IPS DF 19.7 (cell line): ENCODE measurements around the gene HADHA.
"Not testable (repeated sequence)": the region's sequence is repeated elsewhere in the genome, so short reads cannot be mapped to it uniquely, and the experiment has no call there.

Source experiments
- DNase-seq: peaks from one replicate; pipeline ENCODE4 v3.0.0-alpha.2; 2013; ENCODE audit warnings: low read depth, low spot score

Gene HADHA

DNA sequence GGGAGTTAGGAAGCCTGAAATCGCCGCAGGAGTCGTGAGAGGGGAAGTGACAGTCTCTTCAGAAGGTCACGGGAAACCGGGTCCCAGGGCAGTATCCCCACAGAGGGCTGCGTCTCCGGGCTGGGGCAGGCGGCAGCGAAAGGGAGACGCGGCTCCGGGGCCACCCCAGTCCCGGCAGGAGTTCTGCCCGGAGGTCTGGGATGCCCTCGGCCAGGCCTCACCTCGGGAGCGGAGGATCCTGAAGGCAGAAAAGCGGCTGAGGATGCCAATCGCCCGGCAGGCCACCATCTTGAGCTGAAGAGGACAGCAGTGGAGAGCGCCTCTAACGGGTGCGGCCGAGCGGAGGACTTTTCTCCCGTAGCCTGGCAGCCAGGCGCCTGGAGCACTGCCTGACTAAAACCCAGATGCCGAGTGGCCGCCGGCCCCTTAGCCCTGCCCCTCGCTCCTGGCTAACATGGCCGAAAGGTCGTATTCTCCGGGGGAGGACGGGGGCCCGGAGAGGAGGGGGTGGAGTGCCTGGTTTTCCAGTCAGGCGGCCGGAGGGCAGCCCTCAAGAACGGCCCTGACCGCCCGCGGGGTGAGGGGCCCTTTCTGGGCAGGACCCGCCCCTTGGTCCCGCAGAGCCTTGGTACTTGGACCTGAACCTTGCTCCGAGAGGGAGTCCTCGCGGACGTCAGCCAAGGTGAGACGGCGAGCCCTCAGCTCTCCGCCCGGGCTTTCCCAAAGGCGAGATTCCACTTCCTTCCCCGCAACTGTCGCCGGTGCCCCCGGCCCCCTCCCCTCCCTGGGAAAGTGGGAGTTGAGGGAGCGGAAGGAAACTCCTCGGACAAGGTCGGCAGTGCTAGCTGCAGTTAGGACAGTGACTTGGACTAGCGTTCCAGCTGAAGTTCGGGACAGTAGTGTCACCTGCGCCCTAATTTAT, at the start of gene HADHA, which contains the start of gene HADHB:
HADHA (minus strand) TSS at position 324 of the 922 bp plus-strand sequence; CDS start at position 288, 36 bp downstream.
HADHB (plus strand) TSS at position 631 of the 922 bp plus-strand sequence. CDS start 9,316 bp downstream, outside the sequence.
- peak; percentile 76 for DNase-seq

DNA sequence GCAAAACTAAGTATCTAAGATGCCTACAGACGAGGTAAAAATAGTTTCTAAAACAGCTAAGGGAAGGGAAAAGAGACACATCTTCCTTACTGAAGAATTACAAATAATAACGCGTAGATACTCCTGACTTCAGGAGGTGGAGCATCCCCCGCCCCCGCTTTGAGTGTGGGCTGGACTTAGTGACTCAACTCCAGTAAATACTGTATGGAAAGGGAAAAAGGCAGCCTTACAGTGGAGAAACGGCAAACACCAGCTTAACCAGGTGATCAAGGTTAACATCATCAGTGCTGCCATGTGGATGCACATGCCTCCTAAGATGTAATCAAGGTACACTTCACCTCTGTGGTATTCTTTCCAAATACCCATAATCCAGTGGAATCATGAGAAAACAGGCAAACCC, 48.2 kb upstream of the HADHA start:
- no peak for DNase-seq

DNA sequence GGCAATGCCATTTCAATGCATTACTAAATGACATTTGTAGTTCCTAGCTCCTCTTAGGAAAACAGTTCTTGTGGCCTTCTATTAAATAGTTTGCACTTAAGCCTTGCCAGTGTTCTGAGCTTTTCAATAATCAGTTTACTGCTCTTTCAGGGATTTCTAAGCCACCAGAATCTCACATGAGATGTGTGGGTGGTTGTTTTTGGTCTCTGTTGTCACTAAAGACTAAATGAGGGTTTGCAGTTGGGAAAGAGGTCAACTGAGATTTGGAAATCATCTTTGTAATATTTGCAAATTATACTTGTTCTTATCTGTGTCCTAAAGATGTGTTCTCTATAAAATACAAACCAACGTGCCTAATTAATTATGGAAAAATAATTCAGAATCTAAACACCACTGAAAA, 45.6 kb upstream of the HADHA start:
- no peak for DNase-seq

DNA sequence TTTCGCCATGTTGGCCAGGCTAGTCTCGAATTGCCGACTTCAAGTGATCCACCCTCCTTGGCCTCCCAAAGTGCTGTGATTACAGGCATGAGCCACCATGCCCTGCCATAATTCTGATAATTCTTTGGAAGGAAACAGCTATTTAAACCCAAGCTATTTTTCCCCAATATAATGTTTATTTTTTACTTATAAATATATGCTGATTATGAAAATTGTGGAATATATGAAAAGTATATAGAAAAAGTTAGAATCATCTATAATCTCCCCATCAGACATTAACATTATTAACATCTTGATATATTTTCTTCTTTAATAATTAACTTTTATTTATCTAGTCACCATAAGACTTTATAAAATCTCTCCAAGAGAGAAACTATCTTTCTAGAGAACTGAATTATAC, 41.5 kb upstream of the HADHA start:
- no peak for DNase-seq

DNA sequence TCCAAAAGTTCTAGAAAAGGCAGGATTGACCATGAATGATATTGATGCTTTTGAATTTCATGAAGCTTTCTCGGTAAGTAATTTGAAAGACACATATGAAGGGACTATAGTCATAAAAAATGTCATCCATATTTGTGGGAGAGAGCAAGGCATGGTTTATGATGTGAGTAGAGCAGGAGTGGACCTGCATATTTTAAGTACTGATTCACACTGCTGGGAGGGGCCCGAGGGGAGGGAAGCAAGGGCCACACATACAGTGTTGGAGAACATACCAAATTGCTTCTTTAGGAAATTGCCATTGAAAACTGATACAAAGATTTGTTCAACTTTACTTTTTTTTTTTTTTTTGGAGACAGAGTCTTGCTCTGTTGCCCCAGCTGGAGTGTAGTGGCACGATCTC, 39.7 kb upstream of the HADHA start:
- DNase-seq: no peak

DNA sequence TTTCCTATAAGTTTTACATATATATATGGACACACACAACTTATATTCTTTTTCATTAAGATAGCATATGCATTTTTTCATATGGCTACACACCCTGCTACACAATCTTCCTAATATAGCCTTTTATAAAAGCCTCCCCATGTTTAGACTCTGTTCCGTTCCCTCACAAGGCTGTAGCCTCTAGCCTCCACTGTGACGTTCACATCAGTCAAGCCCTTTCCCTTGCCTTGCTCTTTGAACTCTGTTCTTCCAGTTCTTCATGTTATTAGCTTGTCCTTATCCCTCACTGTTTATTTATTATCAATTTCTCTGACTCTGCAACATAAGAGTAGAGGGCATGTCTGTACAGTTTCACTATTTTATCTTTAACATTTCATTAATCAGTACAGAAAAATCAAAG, 39.2 kb upstream of the HADHA start:
- DNase-seq: no peak

DNA sequence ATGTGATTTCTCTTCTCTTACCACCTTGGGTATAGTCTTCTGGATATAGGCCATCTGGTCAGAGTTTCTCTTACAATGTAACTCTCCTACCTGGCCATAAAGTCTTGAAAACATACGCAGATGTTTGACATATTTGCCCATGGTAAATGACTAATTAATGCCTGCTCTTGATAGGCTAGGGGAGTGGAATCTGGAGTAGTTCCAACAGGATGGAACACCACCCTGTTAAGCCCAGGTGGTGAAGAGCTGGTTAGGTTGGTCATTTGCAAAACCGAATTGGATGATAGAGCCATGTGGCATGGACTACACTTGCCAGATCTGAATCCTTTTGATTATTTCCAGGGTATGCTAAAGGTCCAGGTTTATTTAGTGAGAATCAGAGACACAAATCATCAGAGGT, 36.8 kb upstream of the HADHA start:
- DNase-seq: no peak

DNA sequence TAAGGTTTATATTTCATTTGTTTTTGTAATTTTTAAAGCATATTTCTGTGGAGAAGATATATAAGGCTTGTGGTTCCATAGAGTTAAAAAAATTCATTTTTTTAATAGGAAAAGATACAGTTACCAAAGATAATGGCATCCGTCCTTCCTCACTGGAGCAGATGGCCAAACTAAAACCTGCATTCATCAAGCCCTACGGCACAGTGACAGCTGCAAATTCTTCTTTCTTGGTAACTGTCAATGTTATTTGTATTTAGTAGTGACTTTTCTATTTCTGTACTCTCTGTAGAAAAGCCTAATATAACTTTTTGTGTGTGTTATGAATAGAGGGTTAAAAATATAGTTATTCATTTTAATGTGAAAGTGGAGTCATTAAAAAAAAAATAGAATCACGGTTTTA, 35.5 kb upstream of the HADHA start:
- no peak for DNase-seq

DNA sequence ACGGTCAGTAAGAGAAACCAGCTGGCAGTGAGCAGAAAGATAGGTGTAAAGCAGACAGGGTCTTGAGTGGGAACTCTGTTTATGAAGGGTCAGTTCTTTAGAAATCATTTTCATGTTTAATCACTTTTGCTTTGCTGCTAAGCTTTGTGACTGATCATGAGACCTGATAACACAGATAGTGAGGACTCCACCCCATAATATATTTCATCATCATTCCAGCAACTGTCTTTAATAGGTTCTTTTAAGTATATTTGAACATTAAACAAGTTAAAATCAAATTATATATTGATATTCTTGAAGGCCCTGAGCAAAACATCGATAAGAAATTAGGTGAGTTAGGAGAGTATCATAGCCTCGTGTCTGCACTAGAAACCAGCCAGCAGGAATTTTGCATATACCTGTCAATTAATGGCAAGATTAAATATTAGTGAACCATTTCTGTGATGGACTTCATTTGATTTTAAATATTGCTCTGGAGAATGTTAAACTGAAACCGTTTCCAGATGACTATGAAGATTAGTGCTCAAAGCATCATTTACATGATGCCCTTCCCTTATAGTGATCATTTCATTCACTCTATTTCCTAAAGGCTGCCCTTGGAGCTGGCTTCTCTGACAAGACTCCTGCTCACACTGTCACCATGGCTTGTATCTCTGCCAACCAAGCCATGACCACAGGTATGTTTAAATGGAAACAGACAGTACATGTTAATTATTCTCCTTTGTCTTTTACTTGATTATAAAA, 32.2 kb upstream of the HADHA start:
- DNase-seq: no peak

DNA sequence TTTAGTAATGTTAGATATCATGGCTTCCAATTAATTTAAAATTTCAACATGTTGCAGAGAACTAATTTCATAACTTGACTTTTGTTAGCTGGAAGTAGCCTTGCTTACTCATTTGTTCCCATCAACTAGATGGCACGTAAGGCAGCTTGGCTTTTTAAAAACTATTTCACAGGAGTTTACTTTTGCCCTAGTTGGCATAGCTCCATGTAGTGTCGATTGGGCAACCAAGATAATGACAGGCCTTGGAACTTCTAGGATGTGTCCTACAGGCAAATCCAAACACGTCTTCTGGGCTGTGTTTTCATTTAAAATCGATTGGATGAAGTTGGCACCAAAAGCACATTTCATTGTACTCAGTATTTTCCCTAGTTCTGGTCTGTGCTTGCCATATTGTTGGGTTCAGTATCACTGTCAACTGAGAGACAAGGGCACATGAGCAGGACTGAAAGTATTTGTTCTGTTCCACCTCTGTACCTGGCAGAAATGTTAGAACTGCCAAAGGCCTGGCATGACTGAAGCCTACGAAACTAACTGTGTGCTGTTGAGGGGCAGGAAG, 29.7 kb upstream of the HADHA start:
- no peak for DNase-seq

DNA sequence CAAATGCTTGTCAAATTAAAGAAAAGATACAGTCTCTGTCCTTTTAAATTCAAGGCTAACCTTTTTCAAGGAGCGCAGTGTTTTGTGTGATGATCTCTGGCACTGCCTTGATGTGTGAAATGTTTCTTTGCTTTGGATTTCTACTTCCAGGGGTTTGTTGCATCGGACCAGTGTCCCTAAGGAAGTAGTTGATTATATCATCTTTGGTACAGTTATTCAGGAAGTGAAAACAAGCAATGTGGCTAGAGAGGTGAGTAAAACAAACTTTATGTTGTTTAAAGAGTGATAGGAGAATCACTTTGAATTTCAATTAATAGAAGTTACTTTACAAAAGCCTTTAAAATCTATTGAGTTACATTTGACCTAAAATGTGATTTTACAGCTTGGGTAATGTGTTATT, 29.1 kb upstream of the HADHA start:
- no peak for DNase-seq

DNA sequence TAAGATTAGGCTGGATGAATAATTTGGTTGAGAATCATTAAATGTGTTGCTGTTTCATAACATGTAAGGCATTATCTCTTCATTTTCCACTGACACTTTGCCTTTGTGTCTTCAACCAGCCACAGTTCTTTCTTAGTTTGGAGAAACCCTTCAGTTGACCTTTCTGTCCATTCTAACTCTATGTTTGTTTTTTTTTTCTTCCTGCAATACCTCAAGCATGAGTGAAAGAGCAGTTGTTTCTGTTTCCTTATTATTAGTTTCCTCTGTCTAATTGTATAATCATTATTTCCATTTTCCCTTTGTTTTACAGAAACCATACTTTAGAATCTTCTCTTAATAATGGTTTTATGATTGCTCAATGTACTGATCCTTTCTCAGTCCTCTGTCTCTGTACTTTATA, 25.9 kb upstream of the HADHA start:
- no peak for DNase-seq

DNA sequence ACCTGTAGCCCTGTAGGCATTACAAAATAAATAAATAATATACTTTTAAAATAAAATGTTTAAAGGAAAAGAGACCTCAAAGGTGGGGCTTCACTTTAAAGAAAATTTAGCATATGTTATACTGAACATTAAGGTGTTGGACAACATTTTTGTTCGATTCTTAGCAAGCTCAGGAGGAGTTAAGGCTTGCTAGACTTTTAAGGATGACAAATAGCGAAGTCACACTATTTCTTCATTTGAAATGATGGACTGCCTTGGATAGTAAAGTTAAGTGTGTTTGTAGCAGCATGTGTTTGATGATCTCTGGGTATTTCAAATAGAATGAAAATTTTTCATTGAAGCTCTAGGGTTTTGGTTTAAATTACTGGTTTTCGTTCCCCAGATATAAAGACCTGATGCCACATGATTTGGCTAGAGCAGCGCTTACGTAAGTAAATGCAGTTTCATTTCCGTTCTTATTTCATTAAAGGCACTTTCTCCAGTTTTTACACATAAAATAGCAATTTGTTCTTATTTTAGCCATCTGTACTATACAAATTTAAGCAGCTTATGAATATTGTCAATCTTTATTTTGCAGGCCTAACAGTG, 25.2 kb upstream of the HADHA start:
- no peak for DNase-seq

DNA sequence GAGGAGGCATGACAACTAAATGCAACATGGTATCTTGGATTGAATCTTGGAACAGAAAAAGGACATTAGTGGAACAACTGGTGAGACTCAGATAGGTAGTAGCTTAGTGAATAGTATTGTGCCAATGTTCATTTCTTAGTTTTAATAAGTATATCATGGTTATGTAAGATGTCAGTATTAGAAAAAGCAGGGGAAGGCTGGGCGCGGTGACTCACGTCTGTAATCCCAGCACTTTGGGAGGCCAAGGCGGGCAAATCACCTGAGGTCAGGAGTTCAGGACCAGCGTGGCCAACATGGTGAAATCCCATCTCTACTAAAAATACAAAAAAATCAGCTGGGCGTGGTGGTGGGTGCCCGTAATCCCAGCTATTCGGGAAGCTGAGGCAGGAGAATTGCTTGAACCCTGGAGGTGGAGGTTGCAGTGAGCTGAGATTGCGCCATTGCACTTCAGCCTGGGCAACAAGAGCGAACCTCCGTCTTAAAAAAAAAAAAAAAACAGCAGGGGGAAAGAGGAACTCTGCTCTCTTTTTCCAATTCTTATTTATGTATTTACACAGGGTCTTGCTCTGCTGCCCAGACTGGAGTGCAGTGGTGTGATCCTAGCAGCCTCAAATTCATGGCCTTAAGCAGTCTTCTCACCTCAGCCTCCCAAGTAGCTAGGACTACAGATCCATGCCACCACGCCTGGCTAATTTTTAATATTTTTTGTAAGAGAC, 24.4 kb upstream of the HADHA start:
- not testable (repeated sequence) for DNase-seq

DNA sequence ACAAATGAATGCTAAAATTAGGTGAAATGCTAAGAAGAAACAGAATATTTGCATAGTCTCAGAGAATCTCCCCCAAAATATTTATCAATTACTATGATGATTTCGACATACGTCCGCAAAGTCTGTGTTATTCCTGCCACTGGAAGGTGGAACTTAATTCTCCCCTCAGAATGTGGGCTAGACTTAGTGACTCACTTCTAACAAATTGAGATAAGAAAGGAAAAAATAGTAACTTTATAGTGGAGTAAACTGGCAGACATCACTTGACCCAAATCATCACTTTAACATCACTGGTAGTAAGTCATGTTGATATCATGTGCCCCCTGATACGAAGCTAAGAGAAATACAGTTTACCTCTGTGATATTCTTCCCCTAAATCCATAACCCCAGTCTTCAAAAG, 23.8 kb upstream of the HADHA start:
- DNase-seq: no peak

DNA sequence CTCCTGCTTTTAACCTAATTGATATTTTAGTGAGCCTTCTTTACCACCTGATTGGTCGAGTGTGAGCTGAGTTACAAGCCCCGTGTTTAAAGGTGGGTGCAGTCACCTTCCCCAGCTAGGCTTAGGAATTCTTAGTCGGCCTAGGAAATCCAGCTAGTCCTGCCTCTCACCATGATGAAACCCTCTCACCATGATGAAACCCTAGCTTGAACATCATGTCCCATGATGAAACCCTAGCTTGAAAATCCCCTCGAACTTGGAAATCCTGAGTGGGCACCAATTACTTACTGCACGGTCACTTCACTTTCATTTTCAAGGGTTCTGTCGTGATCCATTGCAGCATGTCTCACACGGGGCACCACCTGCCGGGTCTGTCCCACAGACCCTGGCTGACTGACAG, 14.4 kb upstream of the HADHA start:
- not testable (repeated sequence) for DNase-seq

DNA sequence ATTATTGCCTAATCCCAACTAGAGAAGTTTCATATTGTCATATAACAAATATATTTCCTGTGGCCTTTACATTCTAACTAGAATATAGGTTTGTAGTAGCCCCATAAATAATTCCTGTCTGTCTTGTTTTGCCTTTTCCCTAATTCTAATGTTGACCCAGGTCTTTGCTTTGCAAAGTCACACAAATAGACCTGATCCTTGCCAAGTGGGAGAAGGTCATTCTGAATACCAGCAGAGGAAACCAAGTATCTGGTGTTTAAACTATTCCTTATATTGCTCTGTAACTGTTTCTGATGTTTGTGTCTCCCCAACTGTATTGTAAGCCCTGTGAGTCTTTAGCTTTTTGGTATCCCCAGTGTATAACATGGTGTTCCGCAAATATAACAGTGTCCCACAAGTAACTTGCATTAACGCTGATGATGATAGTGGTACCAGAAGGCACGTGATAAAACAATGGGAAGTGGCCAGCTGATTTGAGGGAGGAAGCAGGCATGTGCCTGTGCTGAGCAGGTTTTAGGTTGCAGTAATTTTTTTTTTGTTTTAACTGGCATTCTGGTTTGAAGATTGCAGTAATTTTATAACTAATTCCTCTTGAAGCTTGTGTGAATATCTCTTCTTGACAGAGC, 11.4 kb upstream of the HADHA start:
- no peak for DNase-seq

DNA sequence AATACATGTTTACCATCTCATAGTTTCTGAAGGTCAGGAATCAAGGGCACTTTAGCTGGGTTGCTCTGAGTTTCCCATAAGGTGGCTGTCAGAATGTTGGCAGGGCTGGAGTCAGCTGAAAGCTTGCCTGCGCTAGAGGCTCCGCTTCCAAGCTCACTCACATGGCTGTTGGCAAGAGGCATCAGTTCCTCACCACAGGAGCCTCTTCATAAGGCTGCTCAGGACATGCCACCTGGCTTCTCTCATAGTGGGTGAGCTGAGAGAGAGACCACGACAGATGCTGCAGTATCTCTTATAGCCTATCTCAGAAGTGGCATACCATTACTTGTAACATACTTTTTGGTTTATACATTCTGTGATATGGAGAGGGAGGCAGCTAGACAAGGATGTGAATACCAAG, 7.5 kb upstream of the HADHA start:
- no peak for DNase-seq

DNA sequence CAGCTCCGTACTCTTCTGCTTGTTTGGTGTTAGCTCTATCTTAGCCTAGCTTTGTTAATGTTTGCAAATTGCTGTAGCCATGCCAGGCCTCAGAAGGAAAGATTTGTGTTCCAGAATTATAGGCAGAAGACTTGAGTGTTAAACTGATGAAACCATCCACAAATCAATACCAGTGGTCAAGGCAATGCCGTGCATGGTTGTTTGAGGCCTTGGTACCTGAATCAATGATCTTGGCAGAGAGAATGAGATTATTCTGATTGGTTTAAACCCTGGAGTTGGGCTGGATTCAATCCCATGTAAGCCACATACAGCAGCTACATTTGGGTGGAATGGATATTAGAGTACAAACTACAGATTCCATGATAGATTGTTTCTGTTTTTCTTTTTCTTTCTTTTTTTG, 5.2 kb upstream of the HADHA start:
- no peak for DNase-seq

DNA sequence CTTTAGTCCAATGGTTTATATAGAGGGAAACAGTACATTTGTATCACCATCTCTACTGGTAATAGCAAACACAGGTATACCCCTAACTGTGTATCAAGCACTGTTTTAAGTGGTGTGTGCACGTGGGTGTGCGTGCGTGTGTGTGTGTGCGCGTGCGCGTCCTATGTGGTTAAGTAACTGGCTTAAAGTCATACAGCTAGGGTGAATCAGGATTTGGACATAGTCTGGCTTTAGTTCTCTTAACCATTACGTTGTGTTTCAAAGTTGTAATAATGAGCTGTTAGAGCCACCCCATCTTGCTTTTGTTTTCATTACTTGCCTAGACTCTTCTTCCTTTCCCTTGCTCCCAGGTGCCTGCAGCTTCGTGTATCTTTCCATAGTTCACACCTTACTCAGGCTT, 2.4 kb upstream of the HADHA start:
- no peak for DNase-seq

DNA sequence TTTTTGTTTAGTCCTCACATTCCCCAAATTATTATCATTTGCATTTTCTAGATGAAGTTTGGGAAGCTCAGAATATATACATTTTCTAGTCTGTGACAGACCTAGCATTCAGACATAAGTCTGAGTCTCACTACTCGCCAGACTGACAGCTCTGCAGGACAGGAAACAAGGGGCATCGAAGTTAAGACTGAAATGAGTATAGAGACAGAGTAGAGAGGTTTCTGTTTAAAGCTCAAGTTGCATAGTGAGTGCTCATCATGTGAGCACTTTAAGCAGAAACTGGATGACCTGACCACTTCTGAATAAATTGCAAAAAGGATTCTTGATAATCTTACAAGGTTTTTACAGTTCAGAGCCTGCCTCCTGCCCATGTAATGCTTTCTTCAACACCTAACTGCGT, 1.4 kb upstream of the HADHA start:
- DNase-seq: no peak
